ENCODE data around the gene TNRC6B. TPM values are rescaled to one million over a fixed set of nuclear protein-coding genes. Genes with fewer than 3 reads are reported as not detected.

TNRC6B gene
- total RNA-seq, 2 donors from 2014 or later: 25.0 to 27.1 TPM

GRCh38 chr22:40250608-40251007 is 72.9 kb downstream of the TNRC6B start:
- Histone ChIP-seq H3K9me3 (no peaks in the 10 kb centered on the region), H3K27ac (no peak overlapping the region), H3K4me1 (peaks cover 0 to 6% of the 10 kb centered on the region in 2 donors), H3K4me3 (no peak overlapping the region), H3K27me3 (no peaks in the 10 kb centered on the region), H3K36me3 (peaks cover 11% of the 10 kb centered on the region)
- TF ChIP-seq, protein P1, sequence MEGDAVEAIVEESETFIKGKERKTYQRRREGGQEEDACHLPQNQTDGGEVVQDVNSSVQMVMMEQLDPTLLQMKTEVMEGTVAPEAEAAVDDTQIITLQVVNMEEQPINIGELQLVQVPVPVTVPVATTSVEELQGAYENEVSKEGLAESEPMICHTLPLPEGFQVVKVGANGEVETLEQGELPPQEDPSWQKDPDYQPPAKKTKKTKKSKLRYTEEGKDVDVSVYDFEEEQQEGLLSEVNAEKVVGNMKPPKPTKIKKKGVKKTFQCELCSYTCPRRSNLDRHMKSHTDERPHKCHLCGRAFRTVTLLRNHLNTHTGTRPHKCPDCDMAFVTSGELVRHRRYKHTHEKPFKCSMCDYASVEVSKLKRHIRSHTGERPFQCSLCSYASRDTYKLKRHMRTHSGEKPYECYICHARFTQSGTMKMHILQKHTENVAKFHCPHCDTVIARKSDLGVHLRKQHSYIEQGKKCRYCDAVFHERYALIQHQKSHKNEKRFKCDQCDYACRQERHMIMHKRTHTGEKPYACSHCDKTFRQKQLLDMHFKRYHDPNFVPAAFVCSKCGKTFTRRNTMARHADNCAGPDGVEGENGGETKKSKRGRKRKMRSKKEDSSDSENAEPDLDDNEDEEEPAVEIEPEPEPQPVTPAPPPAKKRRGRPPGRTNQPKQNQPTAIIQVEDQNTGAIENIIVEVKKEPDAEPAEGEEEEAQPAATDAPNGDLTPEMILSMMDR (IDR thresholded peaks at IDR 0.05): no peak
- no peak for DNase-seq (ENCODE audit: low spot score)

GRCh38 chr22:40251106-40251505 is 73.4 kb downstream of the TNRC6B start:
- no peak for DNase-seq (ENCODE audit: low spot score)
- peaks cover 11% of the 10 kb centered on the region for H3K36me3 ChIP-seq
- peaks cover 0 to 6% of the 10 kb centered on the region in 2 donors for H3K4me1 ChIP-seq
- H3K9me3 ChIP-seq: no peaks in the 10 kb centered on the region
- TF ChIP-seq, protein P1 (IDR thresholded peaks at IDR 0.05): no peak
- no peak overlapping the region for H3K4me3 ChIP-seq
- no peak overlapping the region for H3K27ac ChIP-seq
- H3K27me3 ChIP-seq: no peaks in the 10 kb centered on the region

DNA sequence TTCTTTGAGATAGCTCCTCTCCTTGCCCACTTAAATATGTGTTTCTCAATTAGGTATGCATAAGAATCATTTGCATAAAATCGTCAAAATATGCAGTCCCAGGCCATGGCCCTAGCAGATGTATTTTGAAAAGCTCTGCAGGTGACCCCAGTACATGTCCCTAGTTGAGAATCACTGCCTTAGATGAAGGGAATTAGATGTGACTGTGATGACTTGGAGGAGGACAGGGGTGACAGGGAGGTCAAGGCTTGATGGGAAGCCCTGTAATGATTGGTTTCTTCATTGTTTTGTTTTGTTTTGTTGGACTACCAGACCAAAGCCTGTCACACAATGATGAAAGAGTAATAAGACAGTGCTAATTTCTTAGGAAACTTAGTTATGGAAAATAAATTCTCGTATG is 74.4 kb downstream of the TNRC6B start:
- Histone ChIP-seq H3K4me3 (no peak overlapping the region), H3K9me3 (no peaks in the 10 kb centered on the region), H3K27ac (no peak overlapping the region), H3K36me3 (peaks cover 1% of the 10 kb centered on the region), H3K27me3 (no peaks in the 10 kb centered on the region), H3K4me1 (peaks cover 0 to 6% of the 10 kb centered on the region in 2 donors)
- no peak for DNase-seq (ENCODE audit: low spot score)
- TF ChIP-seq, protein P1 (IDR thresholded peaks at IDR 0.05): no peak

DNA sequence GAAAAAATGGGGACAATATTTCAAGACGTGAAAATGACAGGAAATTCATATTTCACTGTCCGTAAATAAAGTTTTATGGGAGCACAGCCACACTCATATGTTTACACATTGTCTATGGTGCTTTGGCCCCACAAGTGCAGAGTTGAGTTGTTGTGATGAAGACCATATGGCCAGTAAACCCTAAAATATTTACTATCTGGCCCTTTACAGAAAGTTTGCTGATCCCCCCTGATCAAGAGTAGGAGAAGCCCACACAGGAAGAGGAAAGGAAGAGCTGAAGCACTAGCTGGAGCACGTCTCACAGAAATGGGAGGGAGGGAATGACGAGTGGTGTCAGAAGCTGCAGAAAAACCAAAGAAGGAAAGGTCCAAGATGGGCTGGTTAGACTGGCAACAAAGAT is 78.8 kb downstream of the TNRC6B start:
- no peak for DNase-seq (ENCODE audit: low spot score)
- H3K27ac ChIP-seq: peak overlapping the region in 1 of 2 donors; percentile 2
- peaks cover 5% of the 10 kb centered on the region for H3K36me3 ChIP-seq
- no peaks in the 10 kb centered on the region for H3K27me3 ChIP-seq
- no peaks in the 10 kb centered on the region for H3K9me3 ChIP-seq
- peaks cover 0 to 31% of the 10 kb centered on the region in 2 donors for H3K4me1 ChIP-seq
- TF ChIP-seq, protein P1 (IDR thresholded peaks at IDR 0.05): no peak
- H3K4me3 ChIP-seq: no peak overlapping the region

DNA sequence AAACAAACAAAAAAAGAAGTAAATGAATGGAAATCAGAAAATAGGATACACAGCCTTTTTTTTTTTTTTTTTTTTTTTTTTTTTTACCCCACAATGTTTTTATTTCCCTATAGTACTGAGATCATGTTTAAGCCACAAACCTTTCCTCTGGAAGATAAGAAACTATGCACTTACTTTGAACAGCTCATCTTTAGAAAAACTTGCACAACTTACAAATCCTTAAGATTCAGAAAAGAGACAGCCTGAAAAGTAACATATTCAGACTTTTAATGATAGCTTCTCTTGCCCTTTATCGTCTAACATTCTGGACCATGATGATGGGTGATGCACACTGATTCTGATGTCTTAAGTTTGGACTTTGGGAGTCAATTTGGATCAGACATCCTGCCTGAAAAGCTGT is 80.3 kb downstream of the TNRC6B start:
- H3K4me3 ChIP-seq: no peak overlapping the region
- H3K36me3 ChIP-seq: peaks cover 13% of the 10 kb centered on the region
- TF ChIP-seq, protein P1 (IDR thresholded peaks at IDR 0.05): no peak

DNA sequence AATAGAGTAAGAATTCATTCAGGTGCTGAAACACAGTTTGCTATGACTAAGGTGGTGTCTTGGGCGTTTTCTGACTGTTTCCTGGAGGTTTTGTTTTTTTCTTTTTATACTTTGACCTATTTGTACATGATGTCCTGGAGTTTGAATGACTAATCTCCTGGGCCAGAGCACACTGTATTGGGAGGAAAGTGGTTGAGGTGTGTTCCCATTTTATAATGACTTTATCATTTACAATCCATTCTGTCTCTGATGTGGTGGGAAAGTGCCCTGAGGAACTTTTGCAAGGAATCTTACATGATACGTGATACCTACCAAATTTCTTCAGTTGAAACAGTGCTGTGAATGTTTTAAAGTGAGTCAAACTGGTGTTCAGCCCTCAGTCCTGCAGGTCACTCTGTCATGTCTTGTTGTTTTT is 80.8 kb downstream of the TNRC6B start:
- H3K9me3 ChIP-seq: no peaks in the 10 kb centered on the region
- H3K27me3 ChIP-seq: no peaks in the 10 kb centered on the region
- peaks cover 0 to 40% of the 10 kb centered on the region in 2 donors for H3K4me1 ChIP-seq
- peaks cover 13% of the 10 kb centered on the region for H3K36me3 ChIP-seq
- no peak for DNase-seq (ENCODE audit: low spot score)
- no peak overlapping the region for H3K4me3 ChIP-seq
- H3K27ac ChIP-seq: peak overlapping the region; percentile 42 to 55
- TF ChIP-seq, protein P1 (IDR thresholded peaks at IDR 0.05): no peak

More for the DNA sequence above, 80.3 kb downstream of the TNRC6B start:
- Histone ChIP-seq H3K4me1 (peaks cover 0 to 37% of the 10 kb centered on the region in 2 donors), H3K9me3 (no peaks in the 10 kb centered on the region), H3K27me3 (no peaks in the 10 kb centered on the region), H3K27ac (peak overlapping the region; percentile 42 to 55)
- no peak for DNase-seq (ENCODE audit: low spot score)
